Activated CD8-positive, alpha-beta memory T cell treated with anti-CD3 and anti-CD28 coated beads, Interleukin-2, amount 50 U/mL, for 24 hours (primary cell): ENCODE data around the gene SBNO1.
"Not testable (repeated sequence)": the region's sequence is repeated elsewhere in the genome, so short reads cannot be mapped to it uniquely, and the experiment has no call there.

ENCODE experiments used
- DNase-seq: peaks from one replicate; pipeline ENCODE4 v3.0.0-alpha.2; 2020; ENCODE audit errors: extremely low read depth

SBNO1 gene

GRCh38 chr12:123388951-123389559, 24.4 kb upstream of the SBNO1 start:
- DNase-seq: no peak

GRCh38 chr12:123388177-123388950, 23.7 kb upstream of the SBNO1 start:
- no peak for DNase-seq

GRCh38 chr12:123387508-123388176, 23.0 kb upstream of the SBNO1 start:
- DNase-seq: no peak

- not testable (repeated sequence) for DNase-seq
Observed at GRCh38 chr12:123385536-123385935, 20.9 kb upstream of the SBNO1 start.

- DNase-seq: no peak
Observed at GRCh38 chr12:123384994-123385376, 20.3 kb upstream of the SBNO1 start.

- DNase-seq: no peak
Observed at GRCh38 chr12:123384318-123384993, 19.8 kb upstream of the SBNO1 start.

GRCh38 chr12:123382684-123383083, 18.0 kb upstream of the SBNO1 start:
- no peak for DNase-seq

GRCh38 chr12:123379391-123379790, 14.7 kb upstream of the SBNO1 start:
- no peak for DNase-seq

GRCh38 chr12:123372415-123372814, 7.8 kb upstream of the SBNO1 start:
- not testable (repeated sequence) for DNase-seq

GRCh38 chr12:123371667-123372368, 7.2 kb upstream of the SBNO1 start:
- DNase-seq: not testable (repeated sequence)

GRCh38 chr12:123369229-123369628, 4.6 kb upstream of the SBNO1 start:
- no peak for DNase-seq

- not testable (repeated sequence) for DNase-seq
Observed at GRCh38 chr12:123368431-123368830, 3.8 kb upstream of the SBNO1 start.

- DNase-seq: no peak
Observed at GRCh38 chr12:123367511-123367910, 2.9 kb upstream of the SBNO1 start.

- peak; percentile 94 for DNase-seq
Observed at GRCh38 chr12:123365025-123365917, 624 bp upstream of the SBNO1 start.

GRCh38 chr12:123363740-123364531, 711 bp downstream of the SBNO1 start:
- DNase-seq: no peak

- no peak for DNase-seq
Observed at GRCh38 chr12:123363390-123363739, 1.3 kb downstream of the SBNO1 start.

GRCh38 chr12:123358035-123358434, 6.6 kb downstream of the SBNO1 start:
- DNase-seq: no peak

GRCh38 chr12:123356159-123356670, 8.4 kb downstream of the SBNO1 start:
- DNase-seq: no peak

- DNase-seq: no peak
Observed at GRCh38 chr12:123354600-123354999, 10.0 kb downstream of the SBNO1 start.

GRCh38 chr12:123351349-123351748, 13.3 kb downstream of the SBNO1 start:
- DNase-seq: no peak
